SK-N-SH treated with all-trans-retinoic acid at 6 μM for 48 hours (cell line): ENCODE data around the gene NTM.

ENCODE experiments used
- ARNTL ChIP-seq: fragments of 450-650 bp; formaldehyde crosslinking; IDR thresholded peaks from 2 replicates; pipeline ENCODE4 v1.5.0; 2020; ENCODE audit warnings: low read depth, mild to moderate bottlenecking, moderate library complexity, borderline replicate concordance
- BACH2 ChIP-seq: fragments of 250-450 bp; sonication (Bioruptor Pico); IDR thresholded peaks from 2 replicates; pipeline ENCODE4 v1.9.0; 2021; ENCODE audit warnings: mild to moderate bottlenecking, borderline replicate concordance
- ESRRG ChIP-seq: fragments of 250-450 bp; sonication (Bioruptor Pico); IDR thresholded peaks from 2 replicates; pipeline ENCODE4 v1.6.1; 2021; ENCODE audit warnings: mild to moderate bottlenecking
- GLIS3 ChIP-seq: fragments of 250-450 bp; sonication (Bioruptor Pico); IDR thresholded peaks from 2 replicates; pipeline ENCODE4 v1.5.0; 2020; ENCODE audit warnings: mild to moderate bottlenecking, moderate library complexity
- OSR1 ChIP-seq: fragments of 250-450 bp; sonication (Bioruptor Pico); IDR thresholded peaks from 2 replicates; pipeline ENCODE4 v1.8.0; 2022; ENCODE audit warnings: moderate library complexity, mild to moderate bottlenecking, inconsistent platforms
- RARB ChIP-seq: fragments of 250-450 bp; sonication (Bioruptor Pico); IDR thresholded peaks from 2 replicates; pipeline ENCODE4 v1.8.0; 2021; ENCODE audit warnings: mild to moderate bottlenecking, moderate library complexity
- ZFP3 ChIP-seq: fragments of 250-450 bp; sonication (Bioruptor Pico); IDR thresholded peaks from 2 replicates; pipeline ENCODE4 v1.5.0; 2020; ENCODE audit warnings: mild to moderate bottlenecking, moderate library complexity
- ZFP30 ChIP-seq: fragments of 450-650 bp; formaldehyde crosslinking; IDR thresholded peaks from 2 replicates; pipeline ENCODE4 v1.5.0; 2022; ENCODE audit warnings: mild to moderate bottlenecking, moderate library complexity
- TF ChIP-seq, protein P1 (sequence below): fragments of 250-450 bp; sonication (Bioruptor Pico); IDR thresholded peaks from 2 replicates; pipeline ENCODE4 v1.8.0; 2020; ENCODE audit warnings: mild to moderate bottlenecking, moderate library complexity, borderline replicate concordance
- TF ChIP-seq, protein P2 (sequence below): fragments of 250-450 bp; sonication (Bioruptor Pico); IDR thresholded peaks from 2 replicates; pipeline ENCODE4 v1.5.0; 2020; ENCODE audit warnings: mild to moderate bottlenecking, moderate library complexity
- TF ChIP-seq, protein P3 (sequence below): fragments of 250-450 bp; sonication (Bioruptor Pico); IDR thresholded peaks from 2 replicates; pipeline ENCODE4 v1.5.1; 2020; ENCODE audit warnings: low read depth, mild to moderate bottlenecking, moderate library complexity

DNA sequence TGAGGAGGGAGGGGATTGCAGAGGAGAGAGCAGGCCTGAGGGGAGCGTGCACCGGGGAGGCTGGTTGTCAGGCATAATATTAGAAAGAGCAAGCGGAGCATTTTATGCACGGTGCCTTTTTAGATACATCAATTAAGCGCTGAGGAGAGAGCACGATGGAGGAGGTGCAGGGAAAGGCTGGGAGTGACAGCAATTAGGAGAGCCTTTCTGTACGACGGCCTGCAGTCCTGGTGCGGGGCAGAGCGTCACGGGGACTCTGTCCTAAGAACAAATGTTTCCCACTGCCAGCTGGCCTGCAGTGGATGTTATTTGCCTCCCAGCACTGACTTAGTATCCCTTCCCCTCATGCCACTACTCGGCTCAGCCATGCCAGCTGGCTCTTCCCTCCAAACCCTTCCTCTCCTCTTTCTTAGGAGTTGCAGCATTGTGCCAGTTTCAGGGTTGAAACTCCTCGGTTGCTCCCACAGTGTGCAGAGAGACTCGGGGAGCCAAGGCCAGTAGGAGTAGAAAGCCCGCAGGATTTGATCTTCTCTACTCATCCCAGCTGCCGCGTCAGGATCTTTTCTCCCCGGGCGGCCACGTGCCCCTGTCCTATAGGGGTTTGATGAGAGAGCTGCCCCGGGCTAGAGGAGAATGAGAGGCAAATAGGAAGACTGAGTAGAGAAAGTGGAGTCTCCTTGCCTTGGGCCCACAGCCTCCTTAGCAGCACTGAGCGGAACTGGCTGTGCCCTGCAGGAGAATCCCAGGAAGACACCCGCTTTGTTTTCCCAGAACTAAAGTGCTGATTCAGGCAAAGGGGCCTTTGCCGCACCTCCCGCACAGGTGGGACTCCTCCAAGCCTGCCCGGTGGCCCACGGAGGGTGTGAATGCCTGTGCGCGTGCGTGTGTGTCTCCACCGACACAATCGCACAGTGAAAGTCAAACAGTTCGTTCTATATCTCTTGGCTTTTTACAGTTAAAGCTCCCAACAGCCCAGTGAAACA, 875.3 kb downstream of the NTM start:
- TF ChIP-seq ZFP3 (CRISPR knock-in tag) = no peak
- no peak for TF ChIP-seq ARNTL (CRISPR knock-in tag)
- TF ChIP-seq ESRRG (CRISPR knock-in tag) = no peak
- TF ChIP-seq RARB (CRISPR knock-in tag) = no peak
- no peak for TF ChIP-seq OSR1 (CRISPR knock-in tag)
- TF ChIP-seq, protein P1, sequence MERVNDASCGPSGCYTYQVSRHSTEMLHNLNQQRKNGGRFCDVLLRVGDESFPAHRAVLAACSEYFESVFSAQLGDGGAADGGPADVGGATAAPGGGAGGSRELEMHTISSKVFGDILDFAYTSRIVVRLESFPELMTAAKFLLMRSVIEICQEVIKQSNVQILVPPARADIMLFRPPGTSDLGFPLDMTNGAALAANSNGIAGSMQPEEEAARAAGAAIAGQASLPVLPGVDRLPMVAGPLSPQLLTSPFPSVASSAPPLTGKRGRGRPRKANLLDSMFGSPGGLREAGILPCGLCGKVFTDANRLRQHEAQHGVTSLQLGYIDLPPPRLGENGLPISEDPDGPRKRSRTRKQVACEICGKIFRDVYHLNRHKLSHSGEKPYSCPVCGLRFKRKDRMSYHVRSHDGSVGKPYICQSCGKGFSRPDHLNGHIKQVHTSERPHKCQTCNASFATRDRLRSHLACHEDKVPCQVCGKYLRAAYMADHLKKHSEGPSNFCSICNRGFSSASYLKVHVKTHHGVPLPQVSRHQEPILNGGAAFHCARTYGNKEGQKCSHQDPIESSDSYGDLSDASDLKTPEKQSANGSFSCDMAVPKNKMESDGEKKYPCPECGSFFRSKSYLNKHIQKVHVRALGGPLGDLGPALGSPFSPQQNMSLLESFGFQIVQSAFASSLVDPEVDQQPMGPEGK (CRISPR knock-in tag) = no peak
- TF ChIP-seq, protein P2, sequence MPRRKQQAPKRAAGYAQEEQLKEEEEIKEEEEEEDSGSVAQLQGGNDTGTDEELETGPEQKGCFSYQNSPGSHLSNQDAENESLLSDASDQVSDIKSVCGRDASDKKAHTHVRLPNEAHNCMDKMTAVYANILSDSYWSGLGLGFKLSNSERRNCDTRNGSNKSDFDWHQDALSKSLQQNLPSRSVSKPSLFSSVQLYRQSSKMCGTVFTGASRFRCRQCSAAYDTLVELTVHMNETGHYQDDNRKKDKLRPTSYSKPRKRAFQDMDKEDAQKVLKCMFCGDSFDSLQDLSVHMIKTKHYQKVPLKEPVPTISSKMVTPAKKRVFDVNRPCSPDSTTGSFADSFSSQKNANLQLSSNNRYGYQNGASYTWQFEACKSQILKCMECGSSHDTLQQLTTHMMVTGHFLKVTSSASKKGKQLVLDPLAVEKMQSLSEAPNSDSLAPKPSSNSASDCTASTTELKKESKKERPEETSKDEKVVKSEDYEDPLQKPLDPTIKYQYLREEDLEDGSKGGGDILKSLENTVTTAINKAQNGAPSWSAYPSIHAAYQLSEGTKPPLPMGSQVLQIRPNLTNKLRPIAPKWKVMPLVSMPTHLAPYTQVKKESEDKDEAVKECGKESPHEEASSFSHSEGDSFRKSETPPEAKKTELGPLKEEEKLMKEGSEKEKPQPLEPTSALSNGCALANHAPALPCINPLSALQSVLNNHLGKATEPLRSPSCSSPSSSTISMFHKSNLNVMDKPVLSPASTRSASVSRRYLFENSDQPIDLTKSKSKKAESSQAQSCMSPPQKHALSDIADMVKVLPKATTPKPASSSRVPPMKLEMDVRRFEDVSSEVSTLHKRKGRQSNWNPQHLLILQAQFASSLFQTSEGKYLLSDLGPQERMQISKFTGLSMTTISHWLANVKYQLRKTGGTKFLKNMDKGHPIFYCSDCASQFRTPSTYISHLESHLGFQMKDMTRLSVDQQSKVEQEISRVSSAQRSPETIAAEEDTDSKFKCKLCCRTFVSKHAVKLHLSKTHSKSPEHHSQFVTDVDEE (CRISPR knock-in tag) = no peak
- TF ChIP-seq BACH2 = no peak
- TF ChIP-seq, protein P3, sequence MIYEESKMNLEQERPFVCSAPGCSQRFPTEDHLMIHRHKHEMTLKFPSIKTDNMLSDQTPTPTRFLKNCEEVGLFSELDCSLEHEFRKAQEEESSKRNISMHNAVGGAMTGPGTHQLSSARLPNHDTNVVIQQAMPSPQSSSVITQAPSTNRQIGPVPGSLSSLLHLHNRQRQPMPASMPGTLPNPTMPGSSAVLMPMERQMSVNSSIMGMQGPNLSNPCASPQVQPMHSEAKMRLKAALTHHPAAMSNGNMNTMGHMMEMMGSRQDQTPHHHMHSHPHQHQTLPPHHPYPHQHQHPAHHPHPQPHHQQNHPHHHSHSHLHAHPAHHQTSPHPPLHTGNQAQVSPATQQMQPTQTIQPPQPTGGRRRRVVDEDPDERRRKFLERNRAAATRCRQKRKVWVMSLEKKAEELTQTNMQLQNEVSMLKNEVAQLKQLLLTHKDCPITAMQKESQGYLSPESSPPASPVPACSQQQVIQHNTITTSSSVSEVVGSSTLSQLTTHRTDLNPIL = no peak
- no peak for TF ChIP-seq ZFP30 (CRISPR knock-in tag)
- TF ChIP-seq GLIS3 (CRISPR knock-in tag) = no peak
